ENCODE results near the gene MGAT4D.
A peak's percentile ranks its signal among the peaks of the same experiment; 100 is the strongest.
"Not testable (repeated sequence)": the region's sequence is repeated elsewhere in the genome, so short reads cannot be mapped to it uniquely, and the experiment has no call there.

Gene MGAT4D

DNA sequence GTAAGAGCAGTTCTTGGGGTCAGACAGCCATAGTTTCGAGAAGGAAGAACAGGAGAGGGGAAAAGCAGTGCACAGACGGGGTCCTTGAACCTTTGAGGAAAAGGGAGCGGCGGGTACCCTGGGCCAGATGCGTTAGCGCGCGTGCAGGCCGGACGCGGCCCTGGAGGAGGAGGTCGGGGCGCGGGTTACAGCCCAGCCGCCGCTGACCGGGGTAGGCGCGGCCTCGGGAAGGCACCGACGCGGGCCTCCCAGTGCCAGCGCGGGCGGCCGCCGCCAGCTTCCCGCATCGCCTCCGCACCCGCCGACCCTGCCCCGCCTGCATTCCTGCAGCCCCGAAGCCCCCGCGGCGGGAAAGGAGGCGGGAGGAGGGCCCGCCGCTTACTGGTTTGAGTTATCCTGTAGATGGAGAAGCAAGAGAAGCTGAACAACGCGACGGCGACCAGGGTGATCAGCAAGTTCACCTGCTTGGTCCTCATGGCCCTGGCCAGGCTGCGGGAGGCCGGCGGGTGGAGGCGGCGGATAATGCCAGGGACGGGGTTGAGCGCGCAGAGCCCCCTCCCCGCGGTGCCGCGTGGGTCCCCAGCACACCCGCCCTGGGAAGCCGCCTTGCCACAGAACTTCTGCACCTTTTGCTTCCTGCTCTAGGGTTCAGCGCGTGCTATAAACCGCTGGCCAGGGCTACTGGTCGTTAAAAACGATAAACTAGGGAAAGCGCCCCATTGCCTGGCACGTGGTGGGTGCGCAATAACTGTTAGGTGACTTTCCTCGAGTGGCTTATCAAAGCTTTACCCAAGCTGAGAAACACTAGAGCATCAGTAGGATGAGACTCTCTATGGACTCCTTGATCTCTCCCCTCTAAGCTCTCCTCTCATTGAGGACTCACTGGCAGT, at the start of gene MGAT4D:
Gene MGAT4D (minus strand): TSS at position 547 of the 890 bp plus-strand sequence. CDS start 71 bp downstream, at position 476.
- no peak for DNase-seq

DNA sequence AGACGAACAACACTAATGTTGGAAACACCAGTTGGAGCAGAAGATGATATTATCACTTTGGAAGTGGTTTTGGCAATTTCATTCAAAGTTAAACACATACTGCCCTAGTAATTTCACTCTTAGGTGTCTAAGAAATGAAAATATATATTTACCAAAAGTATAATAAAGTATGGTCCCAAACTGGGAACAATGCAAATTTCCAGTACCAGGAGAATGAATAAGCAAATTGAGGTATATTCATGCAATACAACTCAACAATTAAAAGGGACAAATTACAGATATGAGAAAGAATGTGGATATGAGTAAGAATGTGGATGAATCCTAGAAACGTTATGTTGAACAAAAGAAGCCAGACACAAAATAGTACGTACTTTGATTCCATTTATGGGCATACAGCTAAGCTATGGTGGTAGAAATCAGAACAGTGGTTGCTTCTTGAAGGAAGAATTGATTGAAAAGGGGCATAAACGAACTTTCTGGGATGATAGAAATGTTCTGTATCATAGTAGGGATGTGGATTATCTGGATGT, 35.9 kb upstream of the MGAT4D start:
- no peak for DNase-seq

DNA sequence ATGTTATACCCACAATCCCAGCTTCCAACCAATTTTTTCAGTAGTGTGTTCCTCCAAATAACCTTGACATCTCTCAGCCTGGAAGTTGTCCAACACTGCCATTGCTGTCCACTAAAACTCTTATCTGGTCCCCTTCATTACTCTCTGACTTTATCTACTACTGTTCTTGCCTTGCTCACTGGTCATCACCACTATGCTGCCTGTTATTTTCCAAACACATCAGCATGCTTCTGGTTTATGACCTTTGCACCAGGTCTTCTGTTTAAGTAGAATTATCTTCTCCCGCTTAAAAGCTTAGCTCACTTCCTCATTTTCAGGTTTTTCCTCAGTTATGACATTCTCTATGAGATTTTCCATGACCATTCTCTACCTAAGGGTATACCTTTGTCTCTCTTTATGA, 31.3 kb upstream of the MGAT4D start:
- DNase-seq, result no peak

DNA sequence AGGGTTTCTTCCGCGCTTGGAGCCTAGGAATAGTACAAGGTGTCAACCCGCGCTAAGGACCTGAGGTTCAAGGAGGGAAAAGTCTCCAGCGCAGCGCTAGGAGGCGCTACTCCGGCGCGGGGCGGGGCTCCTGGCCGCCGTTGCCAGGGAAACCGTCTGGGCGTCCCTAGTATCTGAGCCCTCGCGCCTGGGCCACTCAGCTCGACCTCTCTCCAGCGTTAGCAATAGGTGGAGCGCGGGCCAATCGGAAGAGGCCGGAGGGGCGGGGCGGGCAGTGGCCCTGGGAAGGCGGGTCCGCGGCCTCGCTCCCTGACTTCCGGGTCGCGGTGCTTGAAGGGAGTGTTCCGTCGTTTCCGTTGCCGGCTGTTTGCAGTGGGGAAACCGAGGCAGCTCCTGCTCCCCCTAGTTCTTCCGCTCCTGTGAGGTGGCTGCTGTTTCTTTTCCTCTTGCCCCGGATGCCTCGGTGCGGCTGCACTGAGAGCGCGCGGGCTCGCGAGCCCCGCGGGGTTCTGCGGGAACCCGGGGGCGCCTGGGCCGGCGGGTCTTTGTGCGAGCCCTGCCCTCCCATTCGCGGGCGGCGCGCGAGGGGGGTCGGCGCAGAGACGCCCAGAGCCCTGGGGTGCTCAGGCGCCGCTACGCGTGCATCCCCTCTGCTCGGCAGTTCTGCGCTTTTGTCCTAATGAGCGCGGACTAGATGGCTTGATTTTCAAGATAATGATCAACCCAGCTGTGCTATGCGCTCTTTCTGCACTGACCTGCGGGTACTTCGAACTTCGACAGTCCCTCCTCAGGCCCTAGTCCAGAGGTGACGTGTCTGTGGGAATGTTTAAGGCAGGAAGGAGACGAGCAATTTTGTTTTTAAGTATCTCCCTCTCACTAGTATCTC, 26.0 kb upstream of the MGAT4D start, which contains the start of gene ELMOD2:
Gene ELMOD2 (plus strand): TSS at position 312 of the 886 bp plus-strand sequence. CDS start 1,261 bp downstream, outside the sequence.
- peak; percentile 96 for DNase-seq

DNA sequence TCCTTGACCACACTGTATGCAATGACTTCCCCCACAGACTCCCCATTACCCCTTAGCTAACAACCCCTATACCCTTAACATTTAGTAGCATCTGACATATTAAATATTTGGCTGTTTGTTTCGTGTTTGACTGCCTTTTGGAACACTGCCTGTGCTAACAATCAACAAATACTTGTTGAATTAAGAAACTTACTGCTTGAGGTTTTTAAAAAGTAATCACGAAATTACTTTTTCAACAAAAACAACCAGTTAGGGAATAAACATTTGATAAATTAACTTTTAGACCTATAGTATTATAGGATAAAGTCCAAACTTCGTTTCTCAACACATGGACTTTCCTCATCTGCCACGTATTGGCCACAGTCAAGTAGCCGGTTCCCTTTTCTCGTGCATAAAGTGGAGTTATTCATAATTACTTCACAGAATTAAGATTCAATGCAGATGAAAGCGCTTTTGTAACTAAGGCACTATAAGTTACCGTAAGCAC, 25.3 kb upstream of the MGAT4D start:
- no peak for DNase-seq

DNA sequence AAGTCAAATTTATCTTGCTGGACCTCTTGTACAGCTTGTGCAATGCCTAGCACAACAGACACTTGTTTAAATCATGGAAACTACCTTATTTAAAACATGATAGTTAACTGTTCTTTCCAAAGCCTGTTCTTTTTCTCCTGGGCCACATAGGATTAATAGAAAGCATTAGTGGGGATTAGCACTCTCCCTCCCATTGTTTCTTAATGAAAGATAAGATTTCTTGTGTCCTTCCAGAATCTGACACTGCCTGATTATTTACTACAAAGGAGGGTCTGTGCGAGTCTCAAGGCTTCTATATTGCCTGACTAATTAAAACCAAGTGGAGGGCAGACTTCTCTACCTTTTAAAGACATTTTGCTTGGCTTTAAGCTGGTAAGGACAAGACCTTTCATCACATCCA, 17.3 kb upstream of the MGAT4D start:
- no peak for DNase-seq

DNA sequence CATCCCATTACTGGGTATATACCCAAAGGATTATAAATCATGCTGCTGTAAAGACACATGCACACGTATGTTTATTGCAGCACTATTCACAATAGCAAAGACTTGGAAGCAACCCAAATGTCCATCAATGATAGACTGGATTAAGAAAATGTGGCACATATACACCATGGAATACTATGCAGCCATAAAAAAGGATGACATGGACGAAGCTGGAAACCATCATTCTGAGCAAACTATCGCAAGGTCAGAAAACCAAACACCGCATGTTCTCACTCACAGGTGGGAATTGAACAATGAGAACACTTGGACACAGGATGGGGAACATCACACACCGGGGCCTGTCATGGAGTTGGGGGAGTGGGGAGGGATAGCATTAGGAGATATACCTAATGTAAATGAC, 15.7 kb upstream of the MGAT4D start:
- not testable (repeated sequence) for DNase-seq

DNA sequence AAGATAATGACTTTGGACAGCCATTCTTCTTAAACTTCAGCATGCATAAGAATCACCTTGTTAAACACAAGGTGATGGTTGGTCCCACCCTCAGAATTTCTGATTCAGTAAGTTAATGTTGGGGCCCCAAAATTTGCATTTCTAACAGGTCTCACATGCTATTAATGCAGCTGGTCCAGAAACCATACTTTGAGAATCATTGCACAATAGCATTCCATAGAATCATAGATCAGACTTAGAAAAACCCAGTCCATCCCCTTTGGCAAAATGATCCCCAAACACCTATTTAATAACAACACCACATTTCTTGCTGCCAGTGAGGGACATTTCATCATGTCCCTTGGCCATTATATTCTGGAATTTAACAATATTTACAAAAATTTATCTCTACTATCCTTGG, 6.2 kb upstream of the MGAT4D start:
- DNase-seq, result no peak

DNA sequence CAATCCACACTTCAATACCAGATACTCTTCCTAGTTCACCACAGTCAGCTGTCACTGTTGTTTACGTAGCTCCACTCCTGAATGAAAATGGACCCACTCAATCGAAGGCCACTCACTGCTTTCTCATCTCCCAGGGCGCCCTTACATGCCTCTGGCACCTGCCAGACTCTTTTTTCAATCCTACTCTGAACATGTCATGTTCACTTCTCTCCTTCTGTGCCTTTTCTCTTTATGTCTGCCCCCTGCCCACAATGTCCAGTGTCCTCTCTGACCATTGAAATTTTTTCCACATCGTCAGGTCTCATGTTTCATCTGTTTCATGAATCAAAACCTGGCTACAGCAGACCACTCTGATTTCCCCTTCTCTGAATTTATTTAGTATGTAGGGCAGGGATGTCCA, 1.3 kb upstream of the MGAT4D start:
- no peak for DNase-seq

DNA sequence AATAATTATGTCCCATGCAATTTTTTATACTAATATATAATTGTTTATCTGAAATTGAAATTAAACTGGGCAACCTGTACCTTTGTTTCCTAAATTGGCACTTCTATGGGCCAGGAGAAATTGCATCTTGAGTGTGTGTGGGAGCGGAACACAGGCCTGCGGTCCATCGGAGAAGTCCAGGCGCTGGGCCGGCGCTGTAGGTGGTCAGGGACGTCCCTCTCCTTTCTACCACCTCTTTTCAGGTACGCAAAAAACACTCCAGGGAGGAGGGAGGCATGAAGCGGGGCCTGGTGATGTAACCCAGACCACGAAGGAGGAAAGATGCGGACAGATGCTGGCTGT, 717 bp downstream of the MGAT4D start:
- DNase-seq, result no peak

DNA sequence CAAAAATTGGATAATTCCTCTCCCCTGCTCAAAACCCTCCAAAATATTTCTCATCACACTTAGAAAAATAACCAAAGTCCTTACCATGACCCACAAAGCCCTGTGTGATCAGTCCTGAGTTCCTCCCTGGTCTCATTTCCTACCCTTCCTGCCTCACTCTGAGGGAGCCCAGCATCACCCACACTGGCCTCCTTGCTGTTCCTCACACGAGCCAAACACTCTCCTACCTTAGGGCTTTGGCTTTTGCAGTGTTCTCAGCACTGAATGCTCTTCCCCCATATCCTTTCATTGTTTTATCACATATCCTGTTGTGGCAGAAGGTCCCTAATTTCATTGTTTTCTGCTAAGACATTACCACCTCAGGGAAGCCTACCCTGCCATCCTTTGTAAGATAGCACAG, 12.2 kb downstream of the MGAT4D start:
- DNase-seq, result no peak

DNA sequence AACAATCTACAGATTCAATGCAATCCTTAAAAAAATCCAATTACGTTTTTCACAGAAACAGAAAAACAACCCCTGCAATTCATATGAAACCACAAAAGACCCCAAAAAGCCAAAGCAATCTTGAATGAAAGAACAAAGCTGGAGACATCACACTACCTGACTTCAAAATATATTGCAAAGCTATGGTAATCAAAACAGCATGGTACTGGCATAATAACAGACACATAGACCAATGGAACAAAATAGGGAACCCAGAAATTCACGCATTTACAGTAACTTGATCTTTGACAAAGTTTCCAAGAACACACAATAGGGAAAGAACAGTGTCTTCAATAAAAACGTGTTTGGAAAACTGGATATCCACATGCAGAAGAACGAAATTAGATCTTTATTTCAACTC, 14.6 kb downstream of the MGAT4D start:
- DNase-seq, result no peak

DNA sequence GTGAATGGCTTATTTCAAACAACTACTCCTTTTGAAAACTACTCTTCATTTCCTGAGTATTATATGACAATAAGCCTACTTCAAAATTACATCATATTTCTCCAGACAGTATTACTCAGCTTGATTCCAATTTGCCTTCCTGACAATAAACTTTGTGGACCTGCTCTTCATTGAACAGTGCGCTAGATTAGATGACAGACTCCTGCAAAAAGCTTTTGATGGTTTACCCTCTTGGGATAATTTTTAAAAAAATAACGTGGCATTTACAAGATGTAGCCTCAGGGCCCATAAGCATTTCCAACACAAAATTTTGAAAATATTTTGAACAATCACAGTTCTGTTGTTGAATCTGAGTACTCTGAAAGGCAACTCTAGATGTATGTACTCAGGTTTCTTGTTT, 25.9 kb downstream of the MGAT4D start:
- DNase-seq, result no peak

DNA sequence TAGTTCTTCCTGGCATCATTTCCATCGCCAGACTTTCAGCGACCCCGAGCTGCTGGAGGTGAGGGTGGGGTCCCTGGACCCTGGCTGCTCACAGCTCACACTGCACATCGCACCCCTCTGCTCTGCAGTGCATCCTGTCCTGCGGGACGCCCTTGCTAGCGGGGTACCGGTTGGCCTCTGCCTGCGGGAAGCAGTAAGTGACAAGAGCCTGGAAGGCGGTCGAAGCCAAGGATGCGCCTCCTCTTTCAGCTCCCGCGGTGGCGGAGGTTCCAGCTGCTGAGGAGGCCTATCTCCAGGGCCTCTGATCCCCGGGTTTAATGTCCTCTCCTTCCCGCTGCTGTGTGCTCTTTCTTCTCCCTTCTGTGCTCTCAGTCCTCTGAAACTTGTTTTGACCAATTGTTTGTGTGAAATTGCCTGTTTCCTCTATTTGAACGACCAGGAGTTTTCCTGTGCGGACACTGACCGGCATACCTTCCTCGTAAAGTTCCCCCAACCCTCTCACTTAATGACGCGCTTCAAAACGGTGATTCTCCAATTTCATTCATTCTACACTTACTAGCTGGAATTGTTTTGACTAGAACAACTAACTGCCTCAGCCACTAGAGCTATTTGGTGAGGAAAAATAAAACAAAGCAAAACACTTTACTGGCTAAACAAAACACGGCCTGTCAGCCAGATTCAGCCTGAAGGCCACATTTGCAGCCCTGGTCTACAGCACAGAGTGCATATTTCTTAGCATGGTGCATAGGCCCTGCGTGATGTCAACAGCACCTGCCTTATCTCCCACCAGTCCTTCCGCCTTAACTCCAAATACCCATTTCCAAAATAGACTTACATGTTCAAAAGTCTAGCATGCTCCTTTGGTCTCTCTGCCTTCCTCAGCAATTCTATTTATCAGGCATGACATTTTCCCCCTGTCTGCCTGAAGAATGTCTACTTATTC, 28.0 kb downstream of the MGAT4D start:
- DNase-seq, result no peak

DNA sequence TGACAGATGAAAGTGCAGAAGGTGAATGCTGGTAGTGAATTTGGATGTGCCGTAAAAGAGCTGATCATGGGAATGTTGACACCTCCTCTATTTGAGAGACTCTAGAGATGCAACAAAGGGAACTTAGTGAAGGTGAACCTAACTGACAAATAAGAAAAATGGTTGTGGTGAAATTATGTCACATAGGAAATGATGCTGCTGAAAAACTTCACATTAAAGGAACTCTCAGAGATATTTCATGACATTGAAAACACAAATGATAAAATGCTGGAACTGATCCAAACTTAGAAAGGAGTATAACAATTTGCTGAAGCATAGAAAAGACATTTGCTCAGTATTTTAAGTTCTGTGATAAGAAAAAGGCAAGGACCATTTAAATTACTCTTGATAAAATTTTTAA, 31.9 kb downstream of the MGAT4D start:
- DNase-seq, result no peak

DNA sequence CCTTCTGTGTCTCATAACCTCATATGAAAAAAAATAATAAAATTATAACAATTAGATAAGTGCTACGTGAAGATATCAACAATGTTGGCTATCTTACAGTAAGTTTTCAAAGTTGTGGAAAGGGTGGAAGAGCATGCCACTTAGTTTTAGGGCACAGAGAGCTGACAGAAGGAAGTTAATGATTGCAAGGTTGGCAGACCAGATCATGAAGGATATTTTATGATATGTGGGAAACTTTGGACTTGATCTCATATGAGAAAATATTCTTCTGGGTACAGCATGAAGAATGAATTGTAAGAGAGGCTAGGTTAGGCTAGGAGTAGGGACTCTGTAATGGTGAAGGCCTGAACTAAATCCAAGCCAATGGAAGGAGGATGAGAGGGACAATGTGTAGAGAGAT, 34.5 kb downstream of the MGAT4D start:
- DNase-seq, result no peak

DNA sequence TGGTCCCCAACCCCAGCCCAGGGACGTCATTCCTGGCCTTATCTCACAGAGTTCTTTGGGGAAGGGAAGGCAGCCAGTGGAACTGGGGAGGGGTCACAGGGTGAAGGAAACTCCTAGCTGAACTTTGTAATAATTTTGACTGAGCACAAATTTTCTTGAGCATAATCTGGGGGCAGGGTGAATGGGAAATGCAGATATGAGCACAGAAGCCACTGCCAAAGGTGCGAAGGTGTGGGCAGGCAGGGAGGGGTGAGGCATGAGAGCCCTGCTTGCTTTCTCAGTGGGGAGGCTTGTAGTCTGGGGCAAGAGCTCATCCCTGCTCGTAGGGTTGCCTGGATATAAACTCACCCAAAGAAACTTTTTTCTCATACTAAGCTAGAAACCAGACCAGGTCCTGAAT, 34.9 kb downstream of the MGAT4D start:
- DNase-seq, result no peak

DNA sequence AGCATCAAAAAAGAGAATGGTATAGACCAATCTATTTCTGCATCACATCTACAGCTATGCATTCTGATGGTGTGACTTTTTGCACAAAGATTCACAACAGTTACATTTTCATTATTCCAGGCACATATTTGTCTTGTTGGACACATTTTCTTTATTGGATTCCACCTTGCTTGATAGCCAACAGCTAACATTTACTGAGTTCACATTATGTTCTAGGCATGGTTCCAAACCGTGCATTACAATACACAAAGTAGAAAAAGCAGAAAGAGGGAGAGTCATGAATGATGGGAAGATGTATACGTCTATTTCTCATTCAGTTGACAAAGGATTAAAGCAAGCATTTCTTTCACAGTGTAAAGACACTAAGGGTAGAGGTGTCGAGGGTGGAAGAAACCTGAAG, 47.7 kb downstream of the MGAT4D start:
- no peak for DNase-seq

DNA sequence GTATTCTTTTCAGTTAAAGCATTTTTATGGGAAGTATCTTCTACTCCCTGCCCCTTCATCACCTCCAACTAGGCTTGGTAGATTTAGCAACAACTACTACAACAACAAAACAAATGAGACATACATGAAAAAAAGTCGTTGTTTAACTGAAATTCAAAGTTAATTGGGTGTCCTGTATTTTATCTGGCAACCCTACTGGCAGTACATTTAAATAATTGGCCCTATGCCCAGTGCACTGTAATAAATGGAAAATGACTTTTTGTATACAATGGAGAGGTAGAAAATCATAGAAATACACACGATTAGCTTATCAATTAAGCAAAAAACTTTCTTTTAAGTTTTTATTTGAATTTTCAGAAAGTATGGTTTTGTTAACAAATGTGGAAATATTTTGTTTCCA, 49.3 kb downstream of the MGAT4D start:
- no peak for DNase-seq

DNA sequence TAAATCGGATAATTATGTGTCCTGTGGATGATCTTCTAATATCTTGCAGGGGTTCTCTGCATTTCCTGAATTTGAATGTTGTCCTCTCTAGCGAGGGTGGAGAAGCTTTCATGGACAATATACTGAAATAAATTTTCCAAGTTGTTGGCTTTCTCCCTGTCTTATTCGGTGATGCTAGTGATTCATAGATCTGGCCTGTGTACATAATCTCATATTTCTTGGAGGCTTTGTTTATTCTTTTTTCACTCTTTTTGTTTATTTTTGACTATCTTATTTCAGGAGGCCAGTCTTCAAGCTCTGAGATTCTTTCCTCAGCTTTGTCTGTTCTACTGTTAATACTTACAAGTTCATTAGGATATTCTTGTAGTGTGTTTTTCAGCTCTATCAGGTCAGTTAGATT, 49.9 kb downstream of the MGAT4D start:
- DNase-seq, result no peak

DNA sequence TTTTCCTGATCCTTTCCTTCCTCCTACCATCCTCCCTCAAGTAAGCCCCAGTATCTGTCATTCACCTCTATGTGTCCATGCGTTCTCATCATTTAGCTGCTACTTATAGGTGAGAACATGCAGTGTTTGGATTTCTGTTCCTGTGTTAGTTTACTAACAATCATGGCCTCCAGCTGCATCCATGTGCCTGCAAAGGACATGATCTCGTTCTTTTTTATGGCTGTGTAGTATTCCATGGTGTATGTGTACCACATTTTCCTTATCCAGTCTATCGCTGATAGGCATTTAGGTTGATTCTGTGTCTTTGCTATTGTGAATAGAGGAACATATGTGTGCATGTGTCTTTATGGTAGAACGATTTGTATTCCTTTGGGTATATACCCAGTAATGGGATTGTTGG, 53.7 kb downstream of the MGAT4D start:
- DNase-seq, result not testable (repeated sequence)

DNA sequence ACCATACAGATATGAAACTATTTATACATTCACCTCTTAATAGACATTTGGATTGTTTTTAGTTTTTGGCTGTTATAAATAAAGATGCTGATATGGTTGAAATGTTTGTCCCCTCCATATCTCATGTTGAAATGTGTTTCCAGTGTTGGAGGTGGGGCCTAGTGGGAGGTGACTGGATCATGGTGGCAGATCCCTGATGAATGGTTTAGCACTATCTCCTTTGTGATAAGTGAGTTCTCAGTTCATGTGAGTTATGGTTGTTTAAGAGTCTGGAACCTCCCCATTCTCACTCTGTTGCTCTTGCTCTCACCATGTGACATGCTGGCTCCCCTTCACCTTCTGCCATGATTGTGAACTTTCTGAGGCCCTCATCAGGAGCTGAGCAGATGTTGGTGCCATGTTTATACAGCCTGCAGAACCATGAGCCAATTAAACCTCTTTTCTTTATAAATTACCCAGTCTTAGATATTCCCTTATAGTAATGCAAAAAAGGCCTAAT, 58.4 kb downstream of the MGAT4D start:
- no peak for DNase-seq

Data from NCI-H526 treated with DMSO at 0.1 percent for 48 hours (cell line).